ENCODE results near the gene SDHB.
A peak's percentile ranks its signal among the peaks of the same experiment; 100 is the strongest.

The SDHB gene

DNA sequence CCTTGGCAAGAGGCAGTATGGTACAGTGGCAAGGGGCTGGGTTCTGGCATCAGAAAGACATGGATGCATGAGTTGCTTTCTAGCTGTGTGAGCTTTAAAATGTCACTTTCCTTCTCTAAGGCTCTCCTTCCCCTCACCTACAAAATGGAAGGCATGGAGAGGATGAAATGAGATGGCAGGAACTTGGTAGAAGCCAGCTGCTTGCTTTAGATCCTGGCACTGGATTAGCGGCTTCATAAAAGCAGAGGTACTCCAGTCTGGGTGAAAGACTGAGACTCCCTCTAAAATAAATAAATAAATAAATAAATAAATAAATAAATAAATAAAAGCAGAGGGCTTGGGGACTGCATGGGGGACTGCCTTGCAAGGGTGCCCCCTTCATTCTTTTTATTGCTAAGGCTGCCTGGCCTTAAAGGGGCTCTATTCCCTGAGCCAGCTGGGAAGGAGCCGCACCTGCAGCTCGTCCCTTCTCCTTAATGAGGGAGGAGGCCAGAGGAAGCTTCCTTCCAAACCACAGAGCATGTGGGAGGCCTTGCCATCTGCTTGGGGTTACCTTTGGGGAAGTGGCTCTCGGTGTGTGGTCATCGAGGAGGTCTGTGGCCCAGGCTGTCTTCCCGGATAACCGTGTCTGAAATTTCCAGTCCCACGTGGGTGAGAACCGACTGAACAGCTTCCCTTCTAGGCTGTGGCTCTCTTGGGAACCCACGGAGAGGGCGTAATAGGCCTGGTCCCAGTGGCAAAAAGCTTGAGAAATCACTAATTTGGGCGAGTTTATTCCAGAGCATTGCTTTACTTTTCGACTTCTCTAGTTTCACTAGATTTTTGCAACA, 40.1 kb downstream of the SDHB start:
- TF ChIP-seq, protein P1, sequence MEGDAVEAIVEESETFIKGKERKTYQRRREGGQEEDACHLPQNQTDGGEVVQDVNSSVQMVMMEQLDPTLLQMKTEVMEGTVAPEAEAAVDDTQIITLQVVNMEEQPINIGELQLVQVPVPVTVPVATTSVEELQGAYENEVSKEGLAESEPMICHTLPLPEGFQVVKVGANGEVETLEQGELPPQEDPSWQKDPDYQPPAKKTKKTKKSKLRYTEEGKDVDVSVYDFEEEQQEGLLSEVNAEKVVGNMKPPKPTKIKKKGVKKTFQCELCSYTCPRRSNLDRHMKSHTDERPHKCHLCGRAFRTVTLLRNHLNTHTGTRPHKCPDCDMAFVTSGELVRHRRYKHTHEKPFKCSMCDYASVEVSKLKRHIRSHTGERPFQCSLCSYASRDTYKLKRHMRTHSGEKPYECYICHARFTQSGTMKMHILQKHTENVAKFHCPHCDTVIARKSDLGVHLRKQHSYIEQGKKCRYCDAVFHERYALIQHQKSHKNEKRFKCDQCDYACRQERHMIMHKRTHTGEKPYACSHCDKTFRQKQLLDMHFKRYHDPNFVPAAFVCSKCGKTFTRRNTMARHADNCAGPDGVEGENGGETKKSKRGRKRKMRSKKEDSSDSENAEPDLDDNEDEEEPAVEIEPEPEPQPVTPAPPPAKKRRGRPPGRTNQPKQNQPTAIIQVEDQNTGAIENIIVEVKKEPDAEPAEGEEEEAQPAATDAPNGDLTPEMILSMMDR (IDR thresholded peaks at IDR 0.05; ENCODE audit: insufficient read depth, low read length, poor library complexity, severe bottlenecking): no peak
- no peak for TF ChIP-seq EZH2phosphoT487 (conservative IDR thresholded peaks at IDR 0.05; ENCODE audit: low read length)
- Histone ChIP-seq H3K79me2 (ENCODE audit: insufficient read depth, low read length) (no peaks in the 10 kb centered on the region), H3K9me3 (ENCODE audit: insufficient read depth, low read length) (no peaks in the 10 kb centered on the region), H3K36me3 (ENCODE audit: low read length) (no peaks in the 10 kb centered on the region), H3K9ac (ENCODE audit: low read length) (no peak overlapping the region), H3K27me3 (ENCODE audit: low read length) (no peaks in the 10 kb centered on the region), H3K27ac (ENCODE audit: low read depth, low read length) (no peak overlapping the region), H4K20me1 (ENCODE audit: low read depth, low read length) (no peaks in the 10 kb centered on the region; the same call in 1 of the 2 replicates), H2AFZ (ENCODE audit: low read depth, low read length, severe bottlenecking) (no peak overlapping the region), H3K4me3 (ENCODE audit: insufficient read depth, low read length, poor library complexity, severe bottlenecking) (no peak overlapping the region), H3K4me2 (ENCODE audit: low read depth, low read length, poor library complexity, severe bottlenecking) (no peak overlapping the region), H3F3A (ENCODE audit: insufficient read depth) (no peaks in the 10 kb centered on the region), H3K9me2 (replicated peaks; ENCODE audit: insufficient read depth, low read length) (no peaks in the 10 kb centered on the region)

DNA sequence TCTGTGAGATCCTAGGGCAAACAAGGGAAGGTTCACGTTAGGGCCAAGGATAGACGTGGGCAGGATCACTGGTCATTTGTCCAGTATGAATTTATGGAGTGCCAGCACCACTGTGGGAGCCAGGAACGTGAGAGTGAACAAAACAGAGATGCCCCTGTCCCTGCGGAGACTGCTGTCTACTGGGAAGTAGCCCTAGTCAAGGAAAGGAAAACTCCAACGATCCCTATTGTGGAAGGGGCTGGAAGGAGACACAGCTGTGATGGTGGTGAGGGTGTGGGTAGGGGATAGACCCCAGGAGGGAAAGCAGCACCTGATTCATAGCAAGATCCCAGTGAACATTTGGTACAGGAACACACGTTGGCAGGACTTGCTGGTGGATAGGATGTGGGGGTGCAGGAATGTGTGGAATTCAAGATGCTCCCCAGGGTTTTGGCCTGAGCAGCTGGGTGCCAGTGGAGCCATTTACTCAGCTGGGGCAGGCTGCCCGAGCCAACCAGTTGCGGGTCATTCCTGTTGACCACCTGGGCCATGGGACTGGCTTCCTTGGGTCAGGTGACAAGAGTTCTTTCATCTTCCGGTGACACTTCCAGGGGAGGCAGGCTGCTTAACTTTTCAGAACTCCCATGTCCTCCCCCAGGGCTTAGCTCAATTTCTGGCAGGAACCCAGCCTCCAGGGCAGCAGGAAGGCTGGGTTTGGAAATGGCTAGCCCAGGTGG, 40.9 kb downstream of the SDHB start:
- H3K27ac ChIP-seq (ENCODE audit: low read depth, low read length): no peak overlapping the region
- no peak overlapping the region for H3K9ac ChIP-seq (ENCODE audit: low read length)
- H3K9me2 ChIP-seq (replicated peaks; ENCODE audit: insufficient read depth, low read length): no peaks in the 10 kb centered on the region
- no peaks in the 10 kb centered on the region for H3K9me3 ChIP-seq (ENCODE audit: insufficient read depth, low read length)
- H3K79me2 ChIP-seq (ENCODE audit: insufficient read depth, low read length): no peaks in the 10 kb centered on the region
- TF ChIP-seq, protein P1 (IDR thresholded peaks at IDR 0.05; ENCODE audit: insufficient read depth, low read length, poor library complexity, severe bottlenecking): no peak
- TF ChIP-seq EZH2phosphoT487 (conservative IDR thresholded peaks at IDR 0.05; ENCODE audit: low read length): no peak
- peak overlapping the region; percentile 99 for H2AFZ ChIP-seq (ENCODE audit: low read depth, low read length, severe bottlenecking)
- no peaks in the 10 kb centered on the region for H3K27me3 ChIP-seq (ENCODE audit: low read length)
- no peak overlapping the region for H3K4me3 ChIP-seq (ENCODE audit: insufficient read depth, low read length, poor library complexity, severe bottlenecking)
- no peak overlapping the region for H3K4me2 ChIP-seq (ENCODE audit: low read depth, low read length, poor library complexity, severe bottlenecking)
- no peaks in the 10 kb centered on the region for H3F3A ChIP-seq (ENCODE audit: insufficient read depth)
- H4K20me1 ChIP-seq (ENCODE audit: low read depth, low read length): no peaks in the 10 kb centered on the region; the same call in 1 of the 2 replicates
- H3K36me3 ChIP-seq (ENCODE audit: low read length): no peaks in the 10 kb centered on the region

DNA sequence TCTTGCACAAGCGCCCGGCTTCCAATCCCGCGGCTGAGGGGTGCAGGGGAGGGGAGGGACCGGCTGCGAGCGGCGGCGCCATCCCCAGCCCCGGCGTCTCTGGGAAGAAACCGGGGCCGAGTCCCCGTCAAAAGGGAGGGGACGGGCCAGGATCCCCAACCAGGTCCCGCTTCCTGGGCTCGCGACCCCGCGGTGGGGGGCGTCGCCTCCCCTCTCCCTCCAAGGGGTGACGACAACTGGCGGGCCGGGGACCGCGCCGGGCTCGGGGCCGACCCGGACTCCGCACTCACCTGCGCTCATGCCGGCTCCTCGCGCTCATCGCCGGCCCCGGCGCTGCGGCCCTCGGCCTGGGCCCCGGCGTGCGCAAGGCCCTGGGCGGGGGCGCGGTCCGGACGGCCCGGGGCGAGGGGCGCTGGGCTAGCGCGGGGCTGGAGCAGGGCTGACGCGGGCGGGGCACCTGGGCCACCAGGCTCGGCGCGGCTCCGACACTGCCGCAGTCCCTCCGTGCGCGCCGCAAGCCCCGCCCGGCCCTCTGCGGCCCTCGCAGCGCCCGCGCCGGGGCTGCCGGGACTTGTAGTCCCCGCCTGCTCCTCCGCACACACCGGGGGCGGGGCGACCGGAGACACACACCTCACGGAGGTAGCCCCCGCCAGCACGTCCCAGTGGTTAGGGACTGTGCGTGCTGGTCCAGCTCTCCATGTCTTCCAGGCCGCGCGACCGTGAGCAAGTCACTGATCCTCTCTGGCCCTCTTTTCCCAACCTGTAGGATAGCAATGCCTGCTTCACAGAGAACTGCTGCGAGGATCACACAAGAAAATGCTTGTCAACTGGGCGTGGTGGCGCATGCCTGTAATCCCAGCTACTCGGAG, 42.2 kb downstream of the SDHB start, which contains the start of gene ATP13A2:
ATP13A2 (minus strand) TSS at position 490 of the 869 bp plus-strand sequence; CDS start at position 300, 190 bp downstream.
- Histone ChIP-seq H3F3A (ENCODE audit: insufficient read depth) (no peaks in the 10 kb centered on the region), H3K36me3 (ENCODE audit: low read length) (no peaks in the 10 kb centered on the region), H3K79me2 (ENCODE audit: insufficient read depth, low read length) (no peaks in the 10 kb centered on the region), H2AFZ (ENCODE audit: low read depth, low read length, severe bottlenecking) (peak within 1 kb of the TSS; percentile 99), H3K9me3 (ENCODE audit: insufficient read depth, low read length) (no peaks in the 10 kb centered on the region), H3K27me3 (ENCODE audit: low read length) (no peaks in the 10 kb centered on the region), H3K9me2 (replicated peaks; ENCODE audit: insufficient read depth, low read length) (no peaks in the 10 kb centered on the region), H3K27ac (ENCODE audit: low read depth, low read length) (no peak within 1 kb of the TSS), H3K9ac (ENCODE audit: low read length) (peak within 1 kb of the TSS; percentile 59), H4K20me1 (ENCODE audit: low read depth, low read length) (no peaks in the 10 kb centered on the region; the same call in 1 of the 2 replicates), H3K4me2 (ENCODE audit: low read depth, low read length, poor library complexity, severe bottlenecking) (peak within 1 kb of the TSS; percentile 69), H3K4me3 (ENCODE audit: insufficient read depth, low read length, poor library complexity, severe bottlenecking) (peak within 1 kb of the TSS; percentile 59)
- TF ChIP-seq, protein P1 (IDR thresholded peaks at IDR 0.05; ENCODE audit: insufficient read depth, low read length, poor library complexity, severe bottlenecking): no peak
- TF ChIP-seq EZH2phosphoT487 (conservative IDR thresholded peaks at IDR 0.05; ENCODE audit: low read length): no peak
